Globus pallidus (tissue), 1 donor: ENCODE data around the gene CYB561D2.
A peak's percentile ranks its signal among the peaks of the same experiment; 100 is the strongest.

Experiments used
- DNase-seq: peaks from one replicate; pipeline ENCODE4 v3.0.0-alpha.2; 2015; ENCODE audit warnings: low spot score

Gene CYB561D2

DNA sequence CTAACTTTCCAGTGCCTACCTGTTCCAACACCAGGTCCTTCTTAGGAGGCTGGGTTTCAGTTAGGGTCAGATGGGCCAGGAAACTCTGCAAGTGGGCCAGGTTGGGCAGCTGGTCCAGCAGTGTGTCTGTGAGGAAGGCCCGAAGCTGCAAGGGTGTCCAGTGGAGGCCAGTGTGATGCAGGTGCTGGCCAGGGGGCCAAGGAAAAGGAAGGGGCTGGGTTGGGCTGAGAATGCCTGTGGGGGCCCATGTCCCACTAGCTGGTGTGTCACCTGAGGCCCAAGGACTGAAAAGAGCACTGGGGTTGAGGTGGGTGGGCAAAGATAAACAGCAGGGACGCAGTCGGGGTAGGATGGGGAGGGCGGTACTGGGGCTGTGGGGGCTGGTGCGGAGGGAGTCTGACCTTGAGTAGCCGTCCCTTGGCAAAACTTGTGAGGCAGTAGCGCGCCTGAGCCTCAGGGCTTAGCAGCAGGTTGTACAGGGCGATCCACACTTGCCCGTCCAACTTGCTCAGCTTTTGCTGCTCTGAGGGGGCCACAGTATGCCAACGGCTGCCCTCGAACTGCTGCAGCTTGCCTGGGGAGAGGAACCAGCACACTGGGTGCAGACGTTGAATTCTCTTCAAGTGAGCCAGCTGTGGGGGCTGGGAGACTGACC lies 8.5 kb upstream of the CYB561D2 start:
- DNase-seq, result no peak

DNA sequence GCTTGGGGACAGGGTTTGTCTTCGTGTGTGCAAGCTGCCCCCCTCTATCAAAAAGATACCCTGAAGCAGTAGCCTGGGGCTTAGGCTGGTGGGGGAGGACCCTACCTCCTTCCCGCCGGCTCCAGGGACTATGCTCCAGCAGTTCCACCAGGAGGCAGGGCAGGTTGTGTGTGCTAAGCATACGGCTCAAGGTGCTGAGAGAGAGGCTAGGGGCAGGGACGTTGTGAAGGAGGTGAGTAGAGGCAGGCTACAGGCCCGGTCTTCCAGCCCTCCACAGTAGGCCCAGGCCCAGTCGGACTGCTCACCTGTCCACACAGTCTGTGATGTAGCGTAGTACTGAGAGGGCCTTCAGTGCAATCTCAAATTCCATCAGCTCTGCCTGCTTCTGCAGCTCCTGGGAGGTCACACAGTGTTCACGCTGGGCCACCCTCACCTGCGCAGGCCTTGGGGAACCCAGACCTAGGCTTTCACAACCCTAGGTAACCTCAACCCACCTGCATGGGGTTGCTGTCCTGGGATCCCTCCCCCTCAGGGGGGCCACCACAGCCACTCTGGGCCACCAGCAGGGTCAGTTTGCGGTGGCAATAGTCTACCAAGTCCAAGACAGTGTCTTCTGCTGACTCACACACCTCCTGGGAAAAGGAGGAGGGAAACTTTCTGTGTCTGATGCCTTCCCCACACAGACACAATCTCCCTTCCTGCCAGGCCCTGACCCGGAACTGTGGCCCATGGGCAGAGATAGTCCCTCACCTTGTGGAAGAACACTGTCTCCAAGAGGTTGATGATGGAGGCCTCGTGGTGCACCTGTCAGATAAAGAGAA lies 7.6 kb upstream of the CYB561D2 start:
- DNase-seq, result no peak

DNA sequence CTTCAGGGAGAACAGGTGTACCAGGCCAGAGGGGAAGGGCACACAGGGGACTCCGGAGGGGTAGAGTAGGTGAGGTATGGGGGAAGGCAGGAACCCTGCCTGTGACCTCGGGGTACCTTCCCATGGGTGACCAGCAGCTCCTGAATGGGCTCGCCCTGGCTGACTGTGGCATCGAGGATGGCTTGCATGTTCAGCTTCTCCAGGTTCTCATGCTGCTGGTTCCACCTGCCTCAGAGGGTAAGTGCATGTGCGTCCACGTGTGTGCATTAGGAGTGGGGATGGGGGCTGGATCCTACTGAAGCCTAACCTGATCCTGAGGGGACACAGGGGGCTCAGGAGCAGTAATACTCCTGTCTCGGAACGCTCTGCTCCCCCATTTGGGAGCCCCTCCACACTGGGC lies 5.7 kb upstream of the CYB561D2 start:
- DNase-seq, result no peak

DNA sequence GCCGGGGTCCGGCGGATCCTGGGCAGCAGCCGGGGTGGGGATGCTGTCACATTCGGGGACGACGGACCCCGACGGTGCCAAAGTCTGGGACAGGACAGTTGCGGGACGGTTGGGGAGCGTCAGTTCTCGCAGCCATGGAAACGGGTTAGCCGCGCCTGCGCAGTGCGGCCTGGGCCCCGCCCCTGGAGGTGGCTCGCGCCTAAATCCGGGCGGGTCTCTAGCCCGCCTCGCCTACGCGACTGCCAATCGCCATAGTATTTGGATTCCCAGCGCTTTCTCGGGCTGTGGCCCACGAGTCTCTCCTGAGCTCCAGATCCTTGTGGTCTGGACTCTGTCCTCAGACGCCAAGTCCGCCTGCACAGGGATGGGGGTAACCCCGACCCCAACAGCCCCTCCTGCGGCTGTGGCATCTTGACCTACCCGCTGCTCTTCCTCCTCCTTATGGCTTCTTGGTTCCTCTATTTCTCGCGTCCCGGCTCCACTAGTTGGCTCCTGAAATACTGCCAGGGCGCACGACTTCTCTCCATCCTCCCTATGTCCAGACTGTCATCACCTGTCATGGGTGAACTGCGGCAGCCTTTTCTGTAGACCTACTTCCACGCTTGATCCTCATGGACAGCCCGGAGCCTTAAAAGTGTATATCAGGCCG lies 5.0 kb upstream of the CYB561D2 start, which contains the start of gene ZMYND10:
TSS of gene ZMYND10 (minus strand) at position 147 of the 649 bp plus-strand sequence. CDS start 153 bp downstream, outside the sequence.
- no peak for DNase-seq

DNA sequence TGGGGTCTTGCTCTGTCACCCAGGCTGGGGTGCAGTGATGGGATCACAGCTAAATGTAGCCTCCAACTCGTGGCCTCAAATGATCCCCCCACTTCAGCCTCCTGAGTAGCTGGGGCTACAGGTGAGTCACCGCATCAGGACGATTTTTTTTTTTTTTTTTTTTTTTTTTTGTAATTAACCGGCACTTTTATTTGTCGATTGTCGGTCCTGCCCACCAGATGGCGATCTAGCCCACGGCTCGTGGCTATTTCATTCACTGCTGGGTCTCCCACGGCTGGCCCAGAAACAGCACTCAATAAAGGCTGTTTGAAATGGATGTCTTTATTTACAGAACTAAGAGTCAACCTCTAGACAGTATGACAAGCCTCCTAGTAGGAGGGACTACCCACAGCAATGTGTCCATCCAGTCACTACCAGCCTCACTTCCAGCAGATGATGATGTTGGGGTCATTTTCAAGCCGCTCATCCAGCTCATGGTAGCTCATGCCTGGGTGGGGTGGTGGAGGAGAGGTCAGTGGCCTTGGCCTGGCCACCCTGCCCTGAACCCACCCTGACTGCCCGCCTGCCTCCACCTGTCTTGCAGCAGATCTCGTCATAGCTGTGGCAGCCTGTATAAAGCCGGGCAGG lies 3.4 kb upstream of the CYB561D2 start:
- peak; percentile 62 for DNase-seq

DNA sequence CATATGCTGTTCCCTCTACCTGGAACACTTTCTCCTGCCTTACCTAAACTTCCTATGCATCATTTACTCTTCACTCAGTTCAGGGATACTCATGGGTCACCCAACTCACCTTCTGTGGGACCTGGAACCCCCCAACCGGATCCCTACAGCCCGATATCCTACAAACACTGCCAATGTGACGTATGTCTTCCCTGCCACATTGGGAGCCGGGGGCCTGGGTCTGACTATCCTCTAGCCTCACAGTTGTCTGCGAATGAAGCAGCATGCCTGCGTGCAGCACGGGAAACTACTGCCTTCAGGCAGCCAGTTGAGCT lies 492 bp upstream of the CYB561D2 start:
- no peak for DNase-seq

DNA sequence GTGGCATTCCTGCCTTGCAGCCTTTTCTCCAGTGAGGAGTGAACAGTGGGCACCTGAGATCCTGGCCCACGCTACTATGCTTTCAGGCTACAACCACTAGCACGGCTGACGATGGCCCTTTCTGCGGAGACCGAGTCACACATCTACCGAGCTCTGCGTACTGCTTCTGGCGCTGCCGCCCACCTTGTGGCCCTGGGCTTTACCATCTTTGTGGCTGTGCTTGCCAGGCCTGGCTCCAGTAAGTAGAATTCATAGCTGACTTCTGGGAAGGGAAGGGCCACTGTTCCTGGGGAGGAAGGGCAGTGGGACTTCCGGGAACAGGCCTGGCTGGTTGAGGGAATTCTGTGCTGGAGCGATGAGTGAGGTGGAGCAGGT lies 648 bp downstream of the CYB561D2 start:
- no peak for DNase-seq

DNA sequence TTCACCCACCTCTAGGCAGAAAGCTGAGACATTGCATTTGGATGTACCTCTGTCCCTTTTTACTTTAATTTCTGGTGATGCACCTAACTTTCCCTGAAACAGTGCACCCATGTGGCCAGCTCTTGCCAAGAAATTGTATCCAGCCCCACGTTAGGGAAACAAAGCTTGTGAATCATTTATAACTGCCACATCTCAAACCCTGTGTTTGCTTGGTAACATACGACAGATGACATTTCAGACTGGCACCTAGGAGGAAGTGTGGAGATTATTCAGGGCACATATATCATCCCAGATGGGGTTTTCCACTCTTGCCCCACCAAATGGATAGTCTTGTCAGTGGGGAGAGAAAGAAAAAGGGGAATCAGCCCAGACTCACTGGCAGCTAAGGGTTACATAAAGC lies 2.1 kb downstream of the CYB561D2 start:
- DNase-seq, result no peak

DNA sequence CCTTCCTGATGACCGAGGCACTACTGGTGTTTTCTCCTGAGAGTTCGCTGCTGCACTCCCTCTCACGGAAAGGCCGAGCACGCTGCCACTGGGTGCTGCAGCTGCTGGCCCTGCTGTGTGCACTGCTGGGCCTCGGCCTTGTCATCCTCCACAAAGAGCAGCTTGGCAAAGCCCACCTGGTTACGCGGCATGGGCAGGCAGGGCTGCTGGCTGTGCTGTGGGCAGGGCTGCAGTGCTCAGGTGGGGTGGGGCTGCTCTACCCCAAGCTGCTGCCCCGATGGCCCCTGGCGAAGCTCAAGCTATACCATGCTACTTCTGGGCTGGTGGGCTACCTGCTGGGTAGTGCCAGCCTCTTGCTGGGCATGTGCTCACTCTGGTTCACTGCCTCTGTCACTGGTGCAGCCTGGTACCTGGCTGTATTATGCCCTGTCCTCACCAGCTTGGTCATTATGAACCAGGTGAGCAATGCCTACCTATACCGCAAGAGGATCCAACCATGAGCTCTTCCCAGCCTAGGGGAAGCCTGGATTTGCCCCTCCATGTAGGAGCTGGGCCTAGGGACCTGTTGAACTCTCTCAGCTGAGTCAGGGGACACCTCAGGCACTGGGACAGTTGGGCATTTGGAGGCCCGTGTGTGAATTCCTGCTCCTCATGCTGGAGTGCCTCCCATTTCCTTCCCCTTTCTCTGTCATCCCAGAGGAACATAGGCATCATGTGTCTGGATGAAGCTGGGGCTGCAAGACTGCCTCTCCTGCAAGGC lies 2.8 kb downstream of the CYB561D2 start:
- DNase-seq, result no peak

DNA sequence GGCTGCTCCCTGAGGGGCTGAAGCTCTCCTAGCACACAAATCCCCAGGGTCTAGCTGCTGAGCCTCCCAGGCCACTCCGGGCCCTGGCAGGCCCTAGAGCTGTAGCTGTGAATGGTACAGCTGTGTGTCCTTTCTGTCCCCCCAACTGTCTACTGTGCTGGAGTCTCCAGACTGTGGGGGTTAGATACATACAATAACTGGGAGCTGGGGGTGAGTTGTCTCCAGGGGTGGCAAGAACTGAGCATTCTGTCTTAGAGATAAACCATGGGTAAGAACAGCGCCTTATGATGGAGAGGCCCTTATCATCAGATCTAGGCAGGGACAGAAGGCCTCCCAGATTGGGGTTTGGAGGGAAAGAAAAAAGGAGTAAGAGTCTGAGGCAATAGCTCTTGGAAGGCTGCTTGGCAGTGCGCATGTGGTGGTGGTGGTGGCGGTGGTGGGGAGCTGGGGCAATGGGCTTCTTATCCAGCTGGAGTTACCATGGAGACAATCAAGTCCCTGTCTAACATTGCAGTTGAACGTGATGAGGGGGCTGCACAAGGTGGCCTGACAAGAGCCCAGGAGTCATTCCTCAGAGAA lies 3.6 kb downstream of the CYB561D2 start:
- no peak for DNase-seq

DNA sequence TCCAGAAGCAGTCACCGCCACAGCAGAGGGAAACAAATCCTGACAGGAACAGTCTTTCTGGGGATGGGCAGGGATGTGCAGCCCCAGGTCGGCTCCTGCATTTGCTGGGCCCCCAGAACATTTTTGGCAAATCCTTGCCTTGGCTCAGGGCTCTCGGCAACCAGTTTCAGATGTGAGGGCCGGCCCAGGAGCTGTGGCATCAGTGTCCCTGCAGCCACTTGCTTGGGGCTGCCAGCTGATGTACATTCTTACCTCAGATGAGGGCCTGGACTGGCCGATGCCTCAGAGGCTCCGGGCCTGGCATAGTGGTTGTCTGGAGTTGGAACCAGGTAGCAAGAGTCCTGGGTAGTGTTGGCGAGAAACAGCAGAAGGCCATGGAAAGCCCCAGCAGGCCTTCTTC lies 4.2 kb downstream of the CYB561D2 start:
- DNase-seq, result no peak

DNA sequence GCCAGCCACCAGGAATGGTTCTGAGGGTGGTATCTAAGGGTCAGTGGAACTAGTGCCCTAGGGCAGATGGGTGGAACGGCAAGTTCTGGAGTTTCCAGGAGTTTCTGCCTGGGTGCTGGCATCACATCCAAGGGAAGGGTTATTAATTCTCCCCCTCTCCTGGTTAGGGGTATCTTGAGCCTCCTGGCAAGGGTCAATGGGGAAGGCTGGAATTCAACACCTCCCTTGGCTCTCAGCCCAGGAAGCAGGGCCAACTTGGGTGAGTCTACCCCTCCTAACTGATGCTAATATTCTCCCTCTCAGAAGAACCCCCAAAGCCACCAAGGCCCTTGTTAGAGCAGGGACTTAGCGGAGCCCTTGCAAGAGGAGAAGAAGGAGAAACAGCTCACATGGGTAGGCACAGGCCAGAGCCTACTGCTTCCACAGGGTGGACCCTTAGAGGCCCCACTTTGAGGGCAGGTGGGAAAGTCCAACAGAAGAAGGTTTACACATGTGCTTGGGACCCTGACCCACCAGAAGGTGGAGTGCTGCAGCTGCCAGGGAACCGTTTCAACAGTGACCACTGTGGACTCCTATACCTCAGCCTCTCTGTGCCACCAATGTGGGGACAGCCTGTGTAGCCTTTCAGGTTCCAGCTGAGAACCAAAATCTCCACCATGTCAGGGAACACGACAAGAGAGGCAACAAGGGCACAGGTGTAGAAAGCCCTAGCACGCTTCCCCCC lies 5.3 kb downstream of the CYB561D2 start:
- no peak for DNase-seq

DNA sequence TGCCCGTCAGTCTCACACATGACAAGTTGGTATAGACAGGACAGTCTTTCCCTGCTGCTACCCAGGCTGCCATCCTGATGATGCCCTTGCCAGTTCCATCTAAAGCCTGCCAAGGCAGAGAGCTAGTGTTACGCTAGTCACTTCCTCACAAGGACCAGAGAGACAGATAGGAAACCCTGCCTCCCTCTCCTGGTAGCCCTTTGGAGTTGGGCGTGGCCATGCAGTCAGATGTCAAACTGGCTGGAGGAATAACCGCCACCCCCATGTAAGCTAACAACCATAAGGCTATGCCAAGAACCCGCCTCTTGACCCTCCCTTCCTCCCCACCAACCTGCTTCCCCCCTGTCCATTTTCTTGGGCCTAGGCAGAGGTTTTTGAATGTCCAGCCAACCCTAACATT lies 5.9 kb downstream of the CYB561D2 start:
- DNase-seq, result no peak

DNA sequence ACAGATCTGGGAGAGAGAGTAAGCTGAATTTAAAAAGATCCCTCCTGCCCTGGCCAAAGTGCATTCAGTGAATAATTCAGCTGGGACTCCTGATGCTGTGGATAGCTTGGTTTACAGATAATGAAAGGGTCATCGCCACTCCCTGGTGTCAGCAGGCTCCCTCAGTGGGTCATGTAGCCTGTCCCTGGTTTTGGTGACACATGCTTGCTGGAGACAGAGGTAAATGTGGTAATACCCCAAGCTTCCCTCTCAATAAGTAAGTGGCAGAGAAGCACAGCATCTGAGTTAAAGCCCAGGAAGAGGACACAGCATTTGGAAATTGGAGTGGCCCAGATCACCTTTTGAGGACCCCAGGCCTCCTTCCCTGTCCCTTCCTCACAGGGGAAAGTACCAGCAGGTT lies 6.8 kb downstream of the CYB561D2 start:
- DNase-seq, result no peak

DNA sequence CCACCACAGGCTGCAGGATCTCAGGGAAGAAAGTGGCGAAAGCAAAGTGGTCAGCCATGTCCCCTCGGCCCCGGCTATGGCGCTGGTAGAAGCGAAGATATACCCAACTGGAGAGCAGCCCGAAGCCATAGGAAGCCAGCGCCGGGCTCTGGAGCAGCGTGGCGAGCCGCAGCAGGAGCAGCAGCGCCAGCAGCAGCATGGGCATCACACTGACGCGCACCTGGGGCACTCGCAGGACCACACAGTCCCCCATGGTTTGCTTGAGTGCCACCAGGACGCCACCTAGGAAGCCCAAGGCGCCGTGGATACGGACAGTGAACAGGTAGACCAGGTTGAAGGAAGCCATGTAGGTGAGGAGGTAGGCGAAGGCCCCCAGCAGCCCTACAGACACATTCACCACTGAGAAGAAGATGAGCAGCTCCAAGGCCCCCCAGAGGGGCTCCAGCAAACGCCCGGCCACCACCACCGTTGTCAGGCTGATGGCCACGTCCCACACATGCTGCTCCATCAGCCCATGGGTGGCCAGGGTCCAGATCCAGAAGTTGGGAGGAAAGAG lies 7.8 kb downstream of the CYB561D2 start:
- no peak for DNase-seq

DNA sequence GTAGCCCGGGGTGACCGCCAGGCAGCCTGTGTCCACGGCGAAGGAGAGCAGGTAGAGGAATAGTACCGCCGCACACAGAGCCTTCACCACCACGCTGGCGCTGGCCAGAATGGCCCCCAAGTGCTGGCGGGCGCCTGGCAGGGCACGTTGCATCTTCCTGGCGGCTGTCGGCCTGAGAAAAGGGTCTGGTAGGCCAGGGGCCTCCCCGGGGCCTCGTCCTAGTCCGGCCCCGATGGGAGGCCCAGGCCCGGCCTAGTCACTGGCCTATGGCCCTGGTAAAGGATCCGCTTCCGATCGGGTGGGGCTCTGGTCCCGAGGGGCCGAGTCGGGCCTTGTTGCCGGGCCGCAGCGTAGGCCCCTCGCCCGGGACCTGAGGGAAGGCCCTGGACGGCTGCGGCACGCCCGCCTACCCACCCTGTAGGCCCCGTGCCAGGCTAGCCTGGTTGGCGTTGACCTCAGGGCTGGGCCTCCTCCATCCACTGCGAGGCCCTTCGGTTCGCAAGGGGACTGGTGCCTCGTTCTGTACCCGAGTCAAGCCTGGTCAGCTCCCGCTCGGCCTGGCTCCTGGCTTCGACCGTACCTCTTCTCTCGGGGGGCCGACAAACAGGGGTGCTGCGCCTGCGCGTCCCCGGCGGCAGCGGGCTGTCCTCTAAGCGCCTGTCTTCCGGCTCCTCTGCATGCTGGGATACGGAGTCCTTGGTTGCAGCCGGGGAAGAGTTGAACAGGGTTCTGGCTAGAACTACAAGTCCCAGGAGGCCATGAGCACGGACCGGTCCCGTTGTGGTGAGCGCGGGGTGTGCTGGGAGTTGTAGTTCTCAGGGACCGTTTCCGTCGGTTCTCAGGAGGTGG lies 8.5 kb downstream of the CYB561D2 start, which contains the start of gene TMEM115:
TSS of gene TMEM115 (minus strand) at position 611 of the 849 bp plus-strand sequence. CDS start at position 153, 458 bp downstream.
- peak; percentile 100 for DNase-seq

DNA sequence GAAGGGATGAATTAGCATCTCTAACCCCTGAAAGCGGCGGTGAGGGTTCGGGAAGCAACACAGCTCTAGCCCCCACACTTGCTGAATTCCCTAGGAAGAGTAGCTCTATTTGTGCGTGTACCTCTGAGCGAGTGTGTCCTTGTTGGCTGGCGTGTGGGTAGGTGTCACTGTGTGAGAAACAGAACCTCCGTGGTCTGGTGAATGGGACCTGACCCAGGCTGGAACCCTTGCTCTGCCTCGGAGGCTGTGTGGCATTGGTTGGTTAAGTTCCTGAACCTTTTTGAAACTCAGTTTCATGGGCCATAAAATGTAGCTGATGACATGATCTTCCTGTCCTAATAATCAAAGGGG lies 9.1 kb downstream of the CYB561D2 start:
- no peak for DNase-seq

DNA sequence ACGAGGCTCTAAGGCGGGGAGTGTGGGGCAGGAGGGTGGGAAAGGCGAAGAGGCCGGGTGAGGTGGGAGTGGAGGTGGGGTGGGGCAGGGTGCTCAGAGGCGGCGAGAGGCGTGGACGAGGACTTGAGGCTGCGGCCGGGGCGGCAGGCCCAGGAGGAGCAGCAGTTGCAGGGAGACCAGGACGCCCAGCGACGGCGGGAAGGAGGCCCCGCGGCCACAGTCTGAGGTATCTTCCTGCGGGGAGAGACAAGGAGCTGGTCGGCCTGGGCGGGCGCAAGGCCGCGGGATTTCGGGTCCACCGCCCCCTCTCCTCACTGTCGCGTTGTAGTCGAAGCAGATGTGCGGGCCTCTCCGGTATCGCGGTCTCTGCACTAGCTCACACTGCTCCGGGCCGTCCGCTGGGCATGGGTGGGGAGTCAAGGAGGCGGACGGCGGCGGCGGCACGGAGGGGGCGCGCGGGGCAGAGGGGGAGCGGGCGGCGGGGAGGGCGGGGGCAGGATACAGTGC lies 14.0 kb downstream of the CYB561D2 start:
- DNase-seq, result no peak

DNA sequence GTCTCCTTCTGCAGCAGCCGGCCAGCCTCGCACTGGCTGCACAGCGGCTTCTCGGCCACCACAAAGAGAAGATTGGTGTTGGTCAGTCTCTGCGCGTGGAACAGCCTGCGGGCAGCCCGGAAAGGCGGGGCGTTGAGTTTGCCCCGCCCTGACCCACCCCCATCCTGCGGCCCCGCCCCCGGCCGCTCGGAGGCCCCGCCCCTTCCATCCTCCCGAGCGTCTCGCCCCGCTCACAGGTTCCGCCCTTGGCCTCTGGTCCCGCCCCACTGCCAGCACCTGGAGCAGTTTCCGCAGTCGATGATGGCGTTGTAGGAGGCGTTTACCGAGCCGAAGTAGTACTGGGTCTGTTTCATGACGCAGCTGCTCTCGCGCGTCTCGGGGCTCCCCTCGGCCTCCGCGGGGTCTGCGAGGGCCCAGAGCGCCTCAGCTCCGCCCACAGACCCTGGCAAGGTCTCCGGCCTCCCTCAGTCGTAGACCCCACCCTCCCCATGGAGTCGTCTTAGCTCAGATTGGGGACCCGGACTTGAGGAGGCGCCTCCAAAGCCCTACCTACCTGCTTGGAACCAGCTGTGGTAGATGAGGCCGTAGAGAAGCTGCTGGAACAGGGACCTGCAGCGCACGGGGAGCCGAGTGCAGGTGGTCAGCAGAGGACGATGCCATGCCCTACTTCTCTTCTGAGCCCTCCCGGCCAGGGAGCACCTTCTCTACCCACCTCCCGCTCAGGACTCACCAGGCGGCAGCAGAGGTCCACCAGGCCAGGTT lies 14.6 kb downstream of the CYB561D2 start:
- peak; percentile 53 for DNase-seq
